ENCODE data around the gene SYNE4. TPM values are rescaled to one million over a fixed set of nuclear protein-coding genes. Genes with fewer than 3 reads are reported as not detected.
"Not testable (repeated sequence)": the region's sequence is repeated elsewhere in the genome, so short reads cannot be mapped to it uniquely, and the experiment has no call there.

SYNE4 gene
- total RNA-seq, 4 donors from 2014 or later = 1.2 to 9.0 (median 2.9) TPM; not detected in 1

- TF ChIP-seq POLR2A (IDR thresholded peaks at IDR 0.05) (no peak), POLR2AphosphoS5 (IDR thresholded peaks at IDR 0.05) (no peak)
- 34% methylated on average over 15 of the region's 15 CpGs; no CpG with 5 or more reads in 1 of the 2 donors for WGBS, 2 donors (ENCODE audit: low coverage in 1 of 2)
Measured at GRCh38 chr19:35958660-35959039, 50.0 kb downstream of the SYNE4 start.

GRCh38 chr19:35957411-35957810 is 51.2 kb downstream of the SYNE4 start:
- Histone ChIP-seq H3K4me1 (peaks cover 0 to 13% (median 8%) of the 10 kb centered on the region in 4 donors), H3K27me3 (peaks cover 40% of the 10 kb centered on the region)
- in situ Hi-C loops (cut with MboI; ENCODE audit: low pct_ligation_motif_present in 1 of 4, low pct_unique_long_range_greater_than_20kb in 1 of 4, low sequenced_read_pairs in 3 of 4); H3K9me3 ChIP-seq; H3K4me3 ChIP-seq; DNase-seq; H3K36me3 ChIP-seq; H3K27ac ChIP-seq: not testable (repeated sequence)
- WGBS, 2 donors (ENCODE audit: low coverage in 1 of 2) = 73 to 78% methylated on average over 8 of the region's 8 CpGs
- intact Hi-C loops (cut with DNase I; ENCODE audit: low total_unique reads) = loop anchor here (10.0 kb wide), 1 partner anchor 127 kb away; no protein-coding TSS in a partner anchor

More at GRCh38 chr19:35958660-35959039, 50.0 kb downstream of the SYNE4 start:
- Histone ChIP-seq H3K4me3 (peak overlapping the region in 1 of 4 donors; percentile 21), H3K9me3 (no peaks in the 10 kb centered on the region), H3K27me3 (peaks cover 43% of the 10 kb centered on the region), H3K27ac (no peak overlapping the region), H3K4me1 (peaks cover 0 to 11% (median 7%) of the 10 kb centered on the region in 4 donors), H3K36me3 (no peaks in the 10 kb centered on the region)
- in situ Hi-C loops (cut with MboI; ENCODE audit: low pct_ligation_motif_present in 1 of 4, low pct_unique_long_range_greater_than_20kb in 1 of 4, low sequenced_read_pairs in 3 of 4) (no loop called here), intact Hi-C loops (cut with DNase I; ENCODE audit: low total_unique reads) (loop anchor here (10.0 kb wide), 1 partner anchor 126 kb away; no protein-coding TSS in a partner anchor)
- DNase-seq = no peak

GRCh38 chr19:35955881-35956634 is 52.6 kb downstream of the SYNE4 start:
- 51 to 65% methylated on average over 4 to 6 of the region's 6 CpGs for WGBS, 2 donors (ENCODE audit: low coverage in 1 of 2)
- no peak for DNase-seq
- Histone ChIP-seq H3K36me3 (no peaks in the 10 kb centered on the region), H3K27ac (no peak overlapping the region), H3K27me3 (peaks cover 36% of the 10 kb centered on the region), H3K4me3 (no peak overlapping the region), H3K9me3 (no peaks in the 10 kb centered on the region), H3K4me1 (peaks cover 0 to 13% (median 8%) of the 10 kb centered on the region in 4 donors)
- intact Hi-C loops (cut with DNase I; ENCODE audit: low total_unique reads) = loop anchor here (10.0 kb wide), 1 partner anchor 129 kb away; no protein-coding TSS in a partner anchor
- TF ChIP-seq POLR2A (IDR thresholded peaks at IDR 0.05) (no peak), POLR2AphosphoS5 (IDR thresholded peaks at IDR 0.05) (no peak), EP300 (IDR thresholded peaks at IDR 0.05; ENCODE audit: low read depth) (no peak), CTCF (IDR thresholded peaks at IDR 0.05) (no peak)
- in situ Hi-C loops (cut with MboI; ENCODE audit: low pct_ligation_motif_present in 1 of 4, low pct_unique_long_range_greater_than_20kb in 1 of 4, low sequenced_read_pairs in 3 of 4) = no loop called here

Small RNA genes lying within 50 kb of the gene (small RNA-seq; reads per million reads assigned to genes)
- gene AF038458.1 = 0 reads per million in 4 donors

Other genes with a start within 250 kb of the SYNE4 start
- gene ARHGAP33, start 233.2 kb downstream of the SYNE4 start, total RNA-seq = 10 to 100 TPM in 2 of 4 donors, 1 to 10 TPM in 2; 6.7 to 70.3 (median 17.2) TPM
- not detected for gene PRODH2, start 196.0 kb downstream of the SYNE4 start, total RNA-seq
- gene NPHS1, start 156.3 kb downstream of the SYNE4 start, total RNA-seq = not detected
- gene KIRREL2, start 151.9 kb downstream of the SYNE4 start, total RNA-seq = not detected
- gene APLP1, start 140.2 kb downstream of the SYNE4 start, total RNA-seq = 10 to 100 TPM in 1 of 4 donors, 1 to 10 TPM in 2, under 1 TPM in 1; 1.00 to 10.5 (median 4.5) TPM
- gene NFKBID, start 108.3 kb downstream of the SYNE4 start, total RNA-seq = 10 to 100 TPM in 3 of 4 donors, 1 to 10 TPM in 1; 7.5 to 29.5 (median 13.1) TPM
- 1 to 10 TPM in 1 of 4 donors, not detected in 3; 9.4 TPM for gene HCST, start 106.3 kb downstream of the SYNE4 start, total RNA-seq
- 10 to 100 TPM; 25.6 to 81.5 (median 52.2) TPM for gene TYROBP, start 100.5 kb downstream of the SYNE4 start, total RNA-seq
- 10 to 100 TPM; 12.1 to 48.6 (median 16.6) TPM for gene LRFN3, start 72.4 kb downstream of the SYNE4 start, total RNA-seq
- 10 to 100 TPM; 30.3 to 83.8 (median 55.4) TPM for gene SDHAF1, start 13.6 kb downstream of the SYNE4 start, total RNA-seq
- gene ALKBH6, start 5.4 kb upstream of the SYNE4 start, total RNA-seq = 100 to 1,000 TPM in 2 of 4 donors, 10 to 100 TPM in 2; 27.6 to 151 (median 83.2) TPM
- 10 to 100 TPM in 3 of 4 donors, 1 to 10 TPM in 1; 7.0 to 37.6 (median 23.5) TPM for gene CLIP3, start 24.1 kb upstream of the SYNE4 start, total RNA-seq
- gene THAP8, start 45.5 kb upstream of the SYNE4 start, total RNA-seq = 10 to 100 TPM in 2 of 4 donors, 1 to 10 TPM in 1, not detected in 1; 9.5 to 64.1 (median 11.2) TPM
- gene WDR62, start 46.1 kb upstream of the SYNE4 start, total RNA-seq = 10 to 100 TPM in 1 of 4 donors, 1 to 10 TPM in 1, under 1 TPM in 2; 0.37 to 20.7 (median 0.97) TPM
- not detected for gene OVOL3, start 102.3 kb upstream of the SYNE4 start, total RNA-seq
- 10 to 100 TPM in 3 of 4 donors, not detected in 1; 15.1 to 44.9 (median 44.0) TPM for gene POLR2I, start 106.1 kb upstream of the SYNE4 start, total RNA-seq
- 100 to 1,000 TPM in 2 of 4 donors, 10 to 100 TPM in 2; 82.4 to 175 (median 134) TPM for gene TBCB, start 106.7 kb upstream of the SYNE4 start, total RNA-seq
- 100 to 1,000 TPM; 222 to 304 (median 248) TPM for gene CAPNS1, start 131.3 kb upstream of the SYNE4 start, total RNA-seq
- 10 to 100 TPM in 2 of 4 donors, 1 to 10 TPM in 1, not detected in 1; 7.8 to 26.3 (median 11.7) TPM for gene COX7A1, start 143.6 kb upstream of the SYNE4 start, total RNA-seq
- gene ZNF565, start 205.9 kb upstream of the SYNE4 start, total RNA-seq = 1 to 10 TPM in 2 of 4 donors, under 1 TPM in 1, not detected in 1; 1.00 to 4.1 (median 4.0) TPM
- gene ZNF146, start 206.3 kb upstream of the SYNE4 start, total RNA-seq = 100 to 1,000 TPM in 1 of 4 donors, 10 to 100 TPM in 3; 10.8 to 105 (median 52.2) TPM